Measurements from ENCODE around the gene TRAF2. TPM values are rescaled to one million over a fixed set of nuclear protein-coding genes. Genes with fewer than 3 reads are reported as not detected.

The TRAF2 gene
- total and polyA plus RNA-seq, 2 of the 8 experiments (the other 6 are each of a cell fraction or from before 2014, with no cell fraction given) = 26.9 to 50.2 TPM

DNA sequence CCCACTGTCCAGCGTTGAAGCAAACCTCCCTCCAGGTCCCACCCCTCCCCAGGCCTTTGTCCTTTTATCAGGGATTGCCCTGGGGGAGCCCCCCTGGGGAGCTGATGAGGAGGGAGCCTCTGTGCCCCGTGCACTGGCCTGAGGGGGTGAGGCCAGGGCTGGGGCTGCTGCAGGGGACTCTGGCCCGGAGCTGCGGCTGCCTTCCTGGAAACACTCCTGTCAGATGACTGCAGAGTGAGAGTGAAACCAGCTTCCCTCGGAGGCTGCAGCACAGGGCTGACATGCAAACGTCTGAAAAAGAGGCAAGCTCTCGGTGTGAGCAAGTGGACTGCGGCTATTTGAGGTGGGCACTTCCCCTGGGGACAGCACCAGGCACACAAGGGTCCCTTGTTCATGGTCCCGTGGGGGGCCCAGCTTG is 4.6 kb upstream of the TRAF2 start:
- Histone ChIP-seq H2AFZ (ENCODE audit: low read length) (no peak overlapping the region), H3K36me3 (ENCODE audit: control insufficient read depth in 2 of 4, insufficient read depth in 4 of 4, low read length in 3 of 4) (no peaks in the 10 kb centered on the region), H3K9me3 (ENCODE audit: insufficient read depth in 2 of 2, low read depth in 1 of 2, low read length in 1 of 2) (peaks cover 0 to 2% of the 10 kb centered on the region in 2 experiments; a peak in 1 of 4 replicates), H3K14ac (ENCODE audit: insufficient read length) (no peak overlapping the region), H3K9ac (replicated peaks in 1 of 4; ENCODE audit: extremely low read depth in 1 of 4, low read depth in 3 of 4, low read length in 3 of 4) (no peak overlapping the region), H3K4me1 (replicated peaks in 1 of 4; ENCODE audit: control insufficient read depth in 3 of 4, insufficient read depth in 4 of 4, low read length in 3 of 4) (no peaks in the 10 kb centered on the region; a peak in 2 of 7 replicates), H2BK12ac (ENCODE audit: low read depth, low read length) (no peak overlapping the region), H3K23me2 (ENCODE audit: low read depth, low read length) (peaks cover under 1% of the 10 kb centered on the region; the same call in 1 of the 2 replicates), H3K18ac (ENCODE audit: extremely low read depth, low read length) (no peak overlapping the region), H3K56ac (replicated peaks; ENCODE audit: insufficient read length, low read depth, low read length) (no peak overlapping the region), H3K27me3 (replicated peaks in 1 of 4; ENCODE audit: control insufficient read depth in 3 of 4, extremely low read depth in 1 of 4, insufficient read depth in 3 of 4, low read length in 3 of 4) (no peaks in the 10 kb centered on the region), H2BK120ac (replicated peaks; ENCODE audit: low read depth, low read length) (no peak overlapping the region), H4K20me1 (replicated peaks in 1 of 2; ENCODE audit: control insufficient read depth in 1 of 2, insufficient read depth in 2 of 2, low read length in 2 of 2) (peaks cover 0 to 1% of the 10 kb centered on the region in 2 experiments), H2BK20ac (ENCODE audit: low read length) (no peak overlapping the region), H3K4me3 (ENCODE audit: extremely low read depth in 1 of 4, insufficient read depth in 2 of 4, low read depth in 3 of 4, low read length in 4 of 4) (no peak overlapping the region), H2BK15ac (ENCODE audit: low read length) (no peak overlapping the region), H3K4me2 (ENCODE audit: insufficient read depth in 1 of 2, low read depth in 2 of 2, low read length in 2 of 2) (no peak overlapping the region), H3K23ac (ENCODE audit: insufficient read length) (no peak overlapping the region), H3K4ac (replicated peaks; ENCODE audit: insufficient read length, low read depth, low read length) (no peak overlapping the region), H3K27ac (ENCODE audit: low read depth, low read length) (no peak overlapping the region), H2BK5ac (ENCODE audit: low read depth, low read length) (peak overlapping the region; percentile 9; the same call in 1 of the 2 replicates), H4K8ac (ENCODE audit: extremely low read depth, insufficient read depth, low read length) (no peak overlapping the region), H4K91ac (replicated peaks; ENCODE audit: insufficient read length, low read length) (no peak overlapping the region), H2AK5ac (ENCODE audit: low read depth, low read length) (no peak overlapping the region), H3K79me1 (ENCODE audit: low read depth, low read length) (no peaks in the 10 kb centered on the region), H3K79me2 (ENCODE audit: control insufficient read depth in 1 of 2, insufficient read depth in 2 of 2, low read length in 2 of 2) (peaks cover 0 to under 1% of the 10 kb centered on the region in 2 experiments; a peak in 2 of 4 replicates), H4K5ac (ENCODE audit: insufficient read length, low read depth, low read length) (no peak overlapping the region)
- FAIRE-seq = no peak
- TF ChIP-seq TAF1 (IDR thresholded peaks at IDR 0.05; ENCODE audit: low read depth, low read length) (no peak), EP300 (IDR thresholded peaks at IDR 0.05; ENCODE audit: borderline replicate concordance in 1 of 2, low read depth in 2 of 2, low read length in 2 of 2) (no peak), SIRT6 (IDR thresholded peaks at IDR 0.05; ENCODE audit: low read length) (no peak), SIN3A (conservative IDR thresholded peaks at IDR 0.05 in 1 of 2, IDR thresholded peaks at IDR 0.05 in 1 of 2; ENCODE audit: low read depth in 1 of 2, low read length in 2 of 2) (no peak)
- DNase-seq (ENCODE audit: low read depth in 1 of 2, low spot score in 2 of 2) = no peak
- POLR2A ChIA-PET (ENCODE audit: partially characterized antibody) = interaction anchor here (0.5 to 2.6 kb wide), 9 partner anchors 8 to 480 kb away, joined by 3 to 16 read pairs (median 4); partner anchors contain the start of gene EDF1
- CTCF ChIA-PET (ENCODE audit: partially characterized antibody) = interaction anchor here (0.9 to 1.8 kb wide), 4 partner anchors 9 to 21 kb away, joined by 3 to 6 read pairs (median 4); no protein-coding TSS in a partner anchor
- WGBS, 2 experiments (ENCODE audit: extremely low coverage in 1 of 2, insufficient coverage in 1 of 2, insufficient read length in 1 of 2, insufficient replicate concordance in 2 of 2, low coverage in 1 of 2, low lambda C conversion rate in 2 of 2, missing lambda C conversion rate in 1 of 2) = 69% methylated on average over 8 of the region's 9 CpGs; no CpG with 5 or more reads in 1 of the 2 experiments

Measured in H1 (cell line).